Gastroesophageal sphincter (tissue), 4 donors: ENCODE measurements around the gene CELSR1. TPM values are rescaled to one million over a fixed set of nuclear protein-coding genes. Genes with fewer than 3 reads are reported as not detected.

ENCODE experiments used
- ATAC-seq: fragments of 150-250 bp; one replicate; pipeline ENCODE4 v1.9.1; 2016; ENCODE audit warnings: mild to moderate bottlenecking, moderate library complexity
- H3K27ac ChIP-seq, 4 donors: fragments of 200-600 bp; sonication (generic) in 3 of 4; 1 replicate in 3 of 4; 2 replicates in 1 of 4; pipeline ENCODE4 v1.5.1; 2016 to 2019
- H3K27me3 ChIP-seq: fragments of 200-600 bp; sonication (generic); one replicate; pipeline ENCODE4 v1.5.1; 2019
- H3K36me3 ChIP-seq, 2 donors: fragments of 200-600 bp; sonication (generic); one replicate each; pipeline ENCODE4 v1.5.1; 2019; ENCODE audit warnings: control low read depth in 1 of 2
- H3K4me1 ChIP-seq, 3 donors: fragments of 200-600 bp; sonication (generic); 1 replicate in 2 of 3; 2 replicates in 1 of 3; pipeline ENCODE4 v1.5.1; 2016 to 2019; ENCODE audit warnings: control low read depth in 2 of 3
- H3K4me3 ChIP-seq, 2 donors: fragments of 200-600 bp; sonication (generic); one replicate each; pipeline ENCODE4 v1.5.1; 2019; ENCODE audit warnings: mild to moderate bottlenecking in 1 of 2, moderate library complexity in 1 of 2
- H3K9me3 ChIP-seq, 3 donors: fragments of 200-600 bp; sonication (generic); one replicate each; pipeline ENCODE4 v1.5.1; 2017 to 2019; ENCODE audit warnings: control low read depth in 2 of 3
- EP300 ChIP-seq: sonication (generic); formaldehyde crosslinking; IDR thresholded peaks from one replicate; pipeline ENCODE4 v1.6.1; 2017; ENCODE audit warnings: antibody characterized with exemption, mild to moderate bottlenecking
- POLR2A ChIP-seq, 2 donors: fragments of 450-650 bp; IDR thresholded peaks; one replicate each; pipeline ENCODE4 v1.6.1; 2017; ENCODE audit warnings: antibody characterized with exemption in 2 of 2, mild to moderate bottlenecking in 2 of 2, moderate library complexity in 1 of 2
- POLR2AphosphoS5 ChIP-seq: sonication (generic); formaldehyde crosslinking; IDR thresholded peaks from one replicate; pipeline ENCODE4 v1.6.1; 2017; ENCODE audit warnings: antibody characterized with exemption
- WGBS, 2 donors: methylation state at CpG; one replicate each; pipeline ENCODE4 v1.1.5; 2018; ENCODE audit warnings: low coverage in 1 of 2; 5-methylcytosine and 5-hydroxymethylcytosine counted together
- total RNA-seq, 4 donors: library from RNA; depleted of rRNA; stranded (reverse); fragments of >200 nt; gene quantifications; one replicate each; pipeline ENCODE4 v1.1.0, GENCODE V29; 2016
- TF ChIP-seq, protein P1 (sequence below), 4 experiments: fragments of 200-600 bp in 2 of 4; fragments of 450-650 bp in 2 of 4; sonication (generic) in 1 of 4; IDR thresholded peaks; one replicate each; pipeline ENCODE4 v1.5.1; 2017 to 2019; ENCODE audit warnings: antibody characterized with exemption in 4 of 4, mild to moderate bottlenecking in 2 of 4, moderate library complexity in 2 of 4

Gene CELSR1
- total RNA-seq, 4 donors from 2014 or later, result 1.7 to 4.8 (median 4.3) TPM

DNA sequence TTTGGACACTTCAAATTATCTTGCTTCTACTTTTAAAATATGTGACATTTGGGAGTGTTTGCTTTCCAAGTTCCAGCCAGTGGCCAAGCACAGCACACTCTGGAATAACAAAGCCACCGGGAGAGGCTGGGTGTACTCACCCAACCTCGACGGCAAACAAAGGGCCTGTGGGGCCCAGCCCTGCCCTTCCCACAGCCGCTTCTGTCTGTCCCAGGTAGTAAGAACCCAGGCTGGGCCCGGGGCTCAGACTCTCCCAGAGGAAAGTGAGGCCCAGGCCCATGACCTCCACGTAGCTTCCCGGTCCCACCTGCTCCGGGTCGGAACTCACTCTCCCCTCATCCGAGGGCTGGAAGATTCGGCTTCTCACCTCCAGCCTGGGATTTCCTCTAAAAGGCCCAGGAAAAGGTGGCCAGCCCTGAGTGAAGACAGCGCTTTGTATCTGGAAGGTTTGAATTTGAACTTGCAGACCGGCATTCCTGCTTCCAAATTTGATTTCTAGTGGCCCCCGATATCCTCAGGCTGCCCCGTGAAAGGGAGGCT lies 93.5 kb downstream of the CELSR1 start:
- no peaks in the 10 kb centered on the region for H3K36me3 ChIP-seq
- H3K4me1 ChIP-seq, result no peaks in the 10 kb centered on the region
- H3K27ac ChIP-seq, result no peak overlapping the region
- ATAC-seq, result no peak
- WGBS, 2 donors, result 40 to 100% methylated on average over 1 of the region's 15 CpGs
- TF ChIP-seq EP300, result no peak
- TF ChIP-seq, protein P1, sequence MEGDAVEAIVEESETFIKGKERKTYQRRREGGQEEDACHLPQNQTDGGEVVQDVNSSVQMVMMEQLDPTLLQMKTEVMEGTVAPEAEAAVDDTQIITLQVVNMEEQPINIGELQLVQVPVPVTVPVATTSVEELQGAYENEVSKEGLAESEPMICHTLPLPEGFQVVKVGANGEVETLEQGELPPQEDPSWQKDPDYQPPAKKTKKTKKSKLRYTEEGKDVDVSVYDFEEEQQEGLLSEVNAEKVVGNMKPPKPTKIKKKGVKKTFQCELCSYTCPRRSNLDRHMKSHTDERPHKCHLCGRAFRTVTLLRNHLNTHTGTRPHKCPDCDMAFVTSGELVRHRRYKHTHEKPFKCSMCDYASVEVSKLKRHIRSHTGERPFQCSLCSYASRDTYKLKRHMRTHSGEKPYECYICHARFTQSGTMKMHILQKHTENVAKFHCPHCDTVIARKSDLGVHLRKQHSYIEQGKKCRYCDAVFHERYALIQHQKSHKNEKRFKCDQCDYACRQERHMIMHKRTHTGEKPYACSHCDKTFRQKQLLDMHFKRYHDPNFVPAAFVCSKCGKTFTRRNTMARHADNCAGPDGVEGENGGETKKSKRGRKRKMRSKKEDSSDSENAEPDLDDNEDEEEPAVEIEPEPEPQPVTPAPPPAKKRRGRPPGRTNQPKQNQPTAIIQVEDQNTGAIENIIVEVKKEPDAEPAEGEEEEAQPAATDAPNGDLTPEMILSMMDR (IDR thresholded peaks at IDR 0.05), result no peak
- TF ChIP-seq POLR2AphosphoS5, result no peak
- no peak for TF ChIP-seq POLR2A (IDR thresholded peaks at IDR 0.05)
- H3K27me3 ChIP-seq, result peaks cover 9% of the 10 kb centered on the region
- H3K4me3 ChIP-seq, result no peak overlapping the region
- no peaks in the 10 kb centered on the region for H3K9me3 ChIP-seq

DNA sequence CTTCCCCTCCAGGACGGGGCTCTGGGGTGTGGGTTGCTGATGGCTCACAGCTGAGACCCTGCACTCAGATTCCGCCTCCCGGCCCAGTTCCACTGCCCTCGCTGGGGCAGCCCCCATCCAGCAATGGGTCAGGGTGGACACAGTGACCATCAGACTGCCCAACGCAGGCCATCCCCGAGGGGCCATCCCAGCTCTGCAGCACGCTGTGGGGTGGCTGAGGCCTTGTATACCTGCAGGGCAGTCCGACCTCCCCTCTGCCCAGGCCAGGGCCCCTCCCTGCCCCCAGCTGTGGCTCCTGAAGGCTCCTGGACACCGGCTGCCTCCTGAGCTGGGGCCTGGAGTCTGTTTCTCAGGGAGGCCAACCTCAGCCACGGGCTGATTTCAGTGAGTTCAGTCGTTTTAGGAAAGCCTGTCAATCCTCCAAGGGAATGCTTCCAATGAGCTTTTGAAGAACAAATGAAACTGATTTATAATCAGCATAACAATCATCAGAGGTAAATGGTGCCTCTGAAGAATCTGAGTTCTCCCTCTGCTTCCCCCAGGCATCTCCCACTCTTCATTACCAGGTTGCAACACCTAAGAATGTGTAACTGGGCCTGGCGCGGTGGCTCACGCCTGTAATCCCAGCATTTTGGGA lies 95.1 kb downstream of the CELSR1 start:
- H3K27me3 ChIP-seq, result no peaks in the 10 kb centered on the region
- no peaks in the 10 kb centered on the region for H3K36me3 ChIP-seq
- TF ChIP-seq POLR2A (IDR thresholded peaks at IDR 0.05), result no peak
- TF ChIP-seq, protein P1 (IDR thresholded peaks at IDR 0.05), result no peak
- no peaks in the 10 kb centered on the region for H3K4me1 ChIP-seq
- no peak for ATAC-seq
- H3K9me3 ChIP-seq, result no peaks in the 10 kb centered on the region
- no peak overlapping the region for H3K4me3 ChIP-seq
- 91% methylated on average over 8 of the region's 14 CpGs; no CpG with 5 or more reads in 1 of the 2 donors for WGBS, 2 donors
- H3K27ac ChIP-seq, result no peak overlapping the region

DNA sequence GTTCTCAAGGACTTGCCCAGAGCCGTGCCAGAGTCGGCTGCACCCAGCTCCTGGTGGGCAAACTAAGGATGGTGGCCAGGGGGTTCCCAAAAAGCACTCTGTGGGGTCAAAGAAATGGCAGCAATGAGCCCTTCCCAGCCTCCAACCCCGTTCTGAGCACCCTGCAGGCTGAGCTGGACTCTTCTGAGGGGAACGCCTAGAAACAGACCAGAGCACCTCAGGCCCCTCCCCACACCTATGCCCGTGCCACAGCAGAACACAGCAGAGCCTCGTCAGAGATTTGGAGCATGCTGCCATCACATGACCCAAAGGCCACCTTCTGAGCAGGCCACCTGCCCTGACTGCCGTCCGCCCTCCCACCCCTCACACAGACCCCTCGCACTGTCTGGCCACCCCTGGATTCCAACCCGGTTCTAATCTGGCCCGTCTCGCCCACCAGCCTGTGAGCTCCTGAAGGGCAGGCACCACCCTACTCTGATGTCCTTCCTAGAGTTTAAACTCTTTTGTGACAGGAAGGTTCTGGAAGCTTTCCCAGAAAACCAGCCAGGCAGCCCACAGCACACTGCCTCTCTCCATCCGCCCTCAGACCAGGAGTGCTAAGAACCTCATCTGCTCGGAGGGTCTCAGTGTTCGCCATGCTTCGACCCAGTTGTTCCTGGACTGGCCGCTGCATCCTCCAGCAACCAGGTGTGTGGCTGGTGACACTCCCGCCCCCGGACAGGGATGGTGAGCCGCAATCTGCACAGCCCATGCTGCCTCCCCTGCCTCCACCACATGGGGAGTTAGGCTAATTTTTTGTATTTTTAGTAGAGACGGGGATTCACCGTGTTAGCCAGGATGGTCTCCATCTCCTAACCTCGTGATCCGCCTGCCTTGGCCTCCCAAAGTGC lies 97.6 kb downstream of the CELSR1 start:
- H3K36me3 ChIP-seq, result no peaks in the 10 kb centered on the region
- TF ChIP-seq POLR2A (IDR thresholded peaks at IDR 0.05), result no peak
- TF ChIP-seq POLR2AphosphoS5, result no peak
- TF ChIP-seq, protein P1 (IDR thresholded peaks at IDR 0.05), result no peak
- TF ChIP-seq EP300, result no peak
- no peaks in the 10 kb centered on the region for H3K4me1 ChIP-seq
- no peaks in the 10 kb centered on the region for H3K9me3 ChIP-seq
- 80 to 82% methylated on average over 1 to 4 of the region's 24 CpGs for WGBS, 2 donors
- H3K27me3 ChIP-seq, result no peaks in the 10 kb centered on the region
- ATAC-seq, result no peak
- H3K27ac ChIP-seq, result no peak overlapping the region
- H3K4me3 ChIP-seq, result no peak overlapping the region

DNA sequence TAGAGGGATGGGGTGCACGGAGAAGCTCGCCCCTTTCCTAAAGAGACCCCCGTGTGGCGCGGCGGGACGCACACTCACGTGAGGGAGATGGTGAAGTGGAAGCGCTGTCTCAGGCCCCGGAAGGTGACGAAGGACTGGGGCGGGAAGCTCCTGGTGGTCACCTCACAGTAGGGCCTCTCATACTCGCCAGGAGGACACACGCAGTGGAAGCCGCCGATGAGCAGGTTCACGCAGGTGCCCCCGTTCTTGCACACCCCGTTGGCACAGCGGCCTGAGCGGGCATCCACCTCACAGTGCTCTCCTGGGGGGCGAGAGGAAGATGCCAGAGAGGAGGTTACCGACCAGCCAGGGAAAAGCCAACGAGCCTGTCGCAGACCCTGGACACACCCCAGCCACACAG lies 98.3 kb downstream of the CELSR1 start:
- ATAC-seq, result no peak
- H3K4me3 ChIP-seq, result no peak overlapping the region
- WGBS, 2 donors, result no CpG with 5 or more reads among the region's 25 CpGs
- no peak overlapping the region for H3K27ac ChIP-seq
- no peaks in the 10 kb centered on the region for H3K27me3 ChIP-seq
- TF ChIP-seq POLR2A (IDR thresholded peaks at IDR 0.05) (no peak), POLR2AphosphoS5 (no peak), EP300 (no peak)
- TF ChIP-seq, protein P1 (IDR thresholded peaks at IDR 0.05), result no peak
- H3K4me1 ChIP-seq, result no peaks in the 10 kb centered on the region
- H3K9me3 ChIP-seq, result no peaks in the 10 kb centered on the region
- H3K36me3 ChIP-seq, result no peaks in the 10 kb centered on the region
